B cell (primary cell): ENCODE measurements around the gene MED25.

Experiments used
- CTCF ChIP-seq: fragments of 200-600 bp; IDR thresholded peaks from one replicate; pipeline ENCODE4 v1.8.0; 2022; ENCODE audit warnings: antibody characterized with exemption, mild to moderate bottlenecking
- EZH2 ChIP-seq: IDR thresholded peaks from 2 replicates; pipeline ENCODE4 v1.6.1; 2012; ENCODE audit warnings: borderline replicate concordance, low read depth, mild to moderate bottlenecking, moderate library complexity, low read length; ENCODE audit not compliant: insufficient read depth, poor library complexity, severe bottlenecking

DNA sequence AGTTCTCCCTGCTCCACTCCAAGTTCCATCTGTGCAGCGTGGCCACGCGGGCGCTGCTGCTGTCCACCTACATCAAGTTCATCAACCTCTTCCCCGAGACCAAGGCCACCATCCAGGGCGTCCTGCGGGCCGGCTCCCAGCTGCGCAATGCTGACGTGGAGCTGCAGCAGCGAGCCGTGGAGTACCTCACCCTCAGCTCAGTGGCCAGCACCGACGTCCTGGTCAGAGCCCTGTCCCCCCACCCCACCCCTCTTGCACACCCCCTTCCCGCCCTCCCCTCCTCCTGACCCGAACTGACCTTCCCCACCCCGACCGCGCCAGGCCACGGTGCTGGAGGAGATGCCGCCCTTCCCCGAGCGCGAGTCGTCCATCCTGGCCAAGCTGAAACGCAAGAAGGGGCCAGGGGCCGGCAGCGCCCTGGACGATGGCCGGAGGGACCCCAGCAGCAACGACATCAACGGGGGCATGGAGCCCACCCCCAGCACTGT is 16.6 kb upstream of the MED25 start:
- TF ChIP-seq CTCF (no peak), EZH2 (no peak)
